NCI-H526 (cell line): ENCODE data around the gene DDX25.

ENCODE experiments used
- DNase-seq, 2 experiments: peaks; one replicate each; lab custom pipeline; 2025; lab: John Stamatoyannopoulos, UW

Gene DDX25

GRCh38 chr11:125935618-125936199 lies 31.4 kb downstream of the DDX25 start:
- no peak for DNase-seq

GRCh38 chr11:125938418-125938817 lies 34.1 kb downstream of the DDX25 start:
- DNase-seq = no peak

GRCh38 chr11:125939081-125939521 lies 34.8 kb downstream of the DDX25 start:
- DNase-seq = no peak

GRCh38 chr11:125940145-125940544 lies 35.8 kb downstream of the DDX25 start:
- DNase-seq = no peak

- no peak for DNase-seq
These were observed 36.9 kb downstream of the DDX25 start for GRCh38 chr11:125941267-125941618.

GRCh38 chr11:125941619-125942611 lies 37.6 kb downstream of the DDX25 start:
- peak; percentile 87 to 98 for DNase-seq

GRCh38 chr11:125942771-125943428 lies 38.6 kb downstream of the DDX25 start:
- no peak for DNase-seq

- DNase-seq = no peak
These were observed 39.5 kb downstream of the DDX25 start for GRCh38 chr11:125943661-125944349.

- DNase-seq = no peak
These were observed 40.2 kb downstream of the DDX25 start for GRCh38 chr11:125944350-125945010.

- no peak for DNase-seq
These were observed 40.9 kb downstream of the DDX25 start for GRCh38 chr11:125945011-125945796.

- no peak for DNase-seq
These were observed 41.7 kb downstream of the DDX25 start, which contains the start of gene VSIG10L2 for GRCh38 chr11:125945797-125946520. VSIG10L2 (plus strand) TSS chr11:125946044; CDS start chr11:125946056, 12 bp downstream.

- DNase-seq = no peak
These were observed 42.6 kb downstream of the DDX25 start for GRCh38 chr11:125946712-125947418.

GRCh38 chr11:125947419-125948277 lies 43.3 kb downstream of the DDX25 start:
- DNase-seq = no peak

- DNase-seq = no peak
These were observed 44.2 kb downstream of the DDX25 start for GRCh38 chr11:125948278-125949051.

- no peak for DNase-seq
These were observed 45.2 kb downstream of the DDX25 start for GRCh38 chr11:125949271-125950177.

- DNase-seq = no peak
These were observed 45.8 kb downstream of the DDX25 start for GRCh38 chr11:125950178-125950490.
